22Rv1 (cell line): Measurements from ENCODE around the gene PNLIPRP2.

Source experiments
- CTCF ChIP-seq: fragments of 450-650 bp; IDR thresholded peaks from 2 replicates; pipeline ENCODE4 v1.5.1; 2017; ENCODE audit warnings: mild to moderate bottlenecking
- ZFX ChIP-seq: fragments of 450-650 bp; IDR thresholded peaks from 2 replicates; pipeline ENCODE4 v1.6.1; 2017; ENCODE audit warnings: antibody characterized with exemption, borderline replicate concordance

DNA sequence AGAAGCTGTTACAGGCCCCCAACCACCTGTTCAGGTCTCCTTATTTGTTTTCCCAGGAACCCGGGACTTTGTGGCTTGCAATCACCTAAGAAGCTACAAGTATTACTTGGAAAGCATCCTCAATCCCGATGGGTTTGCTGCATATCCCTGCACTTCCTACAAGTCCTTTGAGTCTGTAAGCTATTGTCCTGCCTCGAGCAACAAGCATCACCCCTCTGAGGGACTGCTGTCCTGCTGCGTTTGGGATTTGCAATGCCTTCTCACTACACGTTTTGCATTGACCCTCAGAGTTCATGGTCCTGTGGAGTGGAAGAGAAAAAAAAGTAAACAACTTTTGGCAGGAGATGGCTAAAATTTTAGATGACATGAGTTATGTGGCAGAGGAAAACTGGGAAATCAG lies 20.8 kb upstream of the PNLIPRP2 start:
- TF ChIP-seq CTCF (no peak), ZFX (no peak)
